GM12873 (cell line): Measurements from ENCODE around the gene P2RY8.

ENCODE experiments used
- CTCF ChIP-seq: IDR thresholded peaks from 2 replicates; pipeline ENCODE4 v1.5.1; 2012; ENCODE audit warnings: low read depth, mild to moderate bottlenecking, moderate library complexity, low read length, control low read depth; ENCODE audit not compliant: insufficient read depth; ENCODE audit errors: missing control alignments

P2RY8 gene

GRCh38 chrX:1453395-1453783 is 83.6 kb downstream of the P2RY8 start:
- TF ChIP-seq CTCF: no peak

- no peak for TF ChIP-seq CTCF
Observed at GRCh38 chrX:1452516-1453394, 84.2 kb downstream of the P2RY8 start, which contains the start of gene ASMTL. Gene ASMTL (minus strand): TSS chrX:1452909. CDS start chrX:1452840, 69 bp downstream.

- TF ChIP-seq CTCF: no peak
Observed at GRCh38 chrX:1451661-1452515, 85.1 kb downstream of the P2RY8 start.

GRCh38 chrX:1451251-1451660 is 85.7 kb downstream of the P2RY8 start:
- no peak for TF ChIP-seq CTCF

GRCh38 chrX:1450361-1451161 is 86.4 kb downstream of the P2RY8 start:
- no peak for TF ChIP-seq CTCF

GRCh38 chrX:1449823-1450149 is 87.2 kb downstream of the P2RY8 start:
- no peak for TF ChIP-seq CTCF
